Trophoblast cell (in vitro differentiated cells and primary cell): Measurements from ENCODE around the gene CHD3.
A peak's percentile ranks its signal among the peaks of the same experiment; 100 is the strongest.

Experiments
- DNase-seq, 2 donors: peaks; one replicate each; pipeline ENCODE4 v3.0.0-alpha.2; 2016
- H2AFZ ChIP-seq: 2 replicates; pipeline ENCODE4 v1.6.1; 2013; ENCODE audit warnings: low read length, moderate library complexity, mild to moderate bottlenecking; ENCODE audit not compliant: insufficient read depth, poor library complexity
- H2AK5ac ChIP-seq: 2 replicates; pipeline ENCODE4 v1.6.1; 2013; ENCODE audit warnings: mild to moderate bottlenecking, low read length
- H2BK120ac ChIP-seq: 2 replicates; pipeline ENCODE4 v1.6.1; 2013; ENCODE audit warnings: low read length, mild to moderate bottlenecking, moderate library complexity; ENCODE audit not compliant: insufficient read depth, poor library complexity
- H2BK12ac ChIP-seq: 2 replicates; pipeline ENCODE4 v1.6.1; 2013; ENCODE audit warnings: mild to moderate bottlenecking, low read length, moderate library complexity
- H2BK5ac ChIP-seq: 2 replicates; pipeline ENCODE4 v1.6.1; 2013; ENCODE audit warnings: low read length, low read depth, moderate library complexity, mild to moderate bottlenecking; ENCODE audit not compliant: poor library complexity
- H3K14ac ChIP-seq: 2 replicates; pipeline ENCODE4 v1.6.1; 2013; ENCODE audit warnings: mild to moderate bottlenecking, low read length
- H3K18ac ChIP-seq: 2 replicates; pipeline ENCODE4 v1.6.1; 2013; ENCODE audit warnings: mild to moderate bottlenecking, low read length
- H3K23ac ChIP-seq: 2 replicates; pipeline ENCODE4 v1.6.1; 2013; ENCODE audit warnings: low read length
- H3K27ac ChIP-seq: 2 replicates; pipeline ENCODE4 v1.5.1; 2013; ENCODE audit warnings: low read depth, mild to moderate bottlenecking, inconsistent platforms, low read length, moderate library complexity
- H3K27me3 ChIP-seq: 2 replicates; pipeline ENCODE4 v1.6.1; 2013; ENCODE audit warnings: inconsistent platforms, mild to moderate bottlenecking, low read length, moderate library complexity; ENCODE audit not compliant: insufficient read depth
- H3K36me3 ChIP-seq, 2 experiments: 1 replicate in 1 of 2; 2 replicates in 1 of 2; pipeline ENCODE4 v1.6.1; 2013; ENCODE audit warnings: low read length in 2 of 2, mild to moderate bottlenecking in 2 of 2, moderate library complexity in 1 of 2; ENCODE audit not compliant: insufficient read depth in 2 of 2, control insufficient read depth in 1 of 2
- H3K4ac ChIP-seq: 2 replicates; pipeline ENCODE4 v1.6.1; 2013; ENCODE audit warnings: low read depth, mild to moderate bottlenecking, low read length, moderate library complexity
- H3K4me1 ChIP-seq, 2 experiments: 1 replicate in 1 of 2; 2 replicates in 1 of 2; pipeline ENCODE4 v1.6.1; 2013; ENCODE audit warnings: low read length in 2 of 2, mild to moderate bottlenecking in 2 of 2, moderate library complexity in 1 of 2; ENCODE audit not compliant: insufficient read depth in 2 of 2, control insufficient read depth in 1 of 2
- H3K4me2 ChIP-seq: 2 replicates; pipeline ENCODE4 v1.6.1; 2013; ENCODE audit warnings: inconsistent platforms, mild to moderate bottlenecking, low read length, moderate library complexity
- H3K4me3 ChIP-seq: 2 replicates; pipeline ENCODE4 v1.5.1; 2013; ENCODE audit warnings: mild to moderate bottlenecking, low read depth, low read length, inconsistent platforms
- H3K79me1 ChIP-seq: one replicate; pipeline ENCODE4 v1.6.1; 2013; ENCODE audit warnings: low read length
- H3K79me2 ChIP-seq: 2 replicates; pipeline ENCODE4 v1.6.1; 2013; ENCODE audit warnings: low read length, mild to moderate bottlenecking; ENCODE audit not compliant: control insufficient read depth, insufficient read depth, poor library complexity
- H3K9ac ChIP-seq: 2 replicates; pipeline ENCODE4 v1.6.1; 2013; ENCODE audit warnings: mild to moderate bottlenecking, low read length
- H3K9me3 ChIP-seq: 2 replicates; pipeline ENCODE4 v1.6.1; 2013; ENCODE audit warnings: low read depth, mild to moderate bottlenecking, control low read depth, inconsistent platforms, low read length; ENCODE audit not compliant: insufficient read depth
- H4K12ac ChIP-seq: 2 replicates; pipeline ENCODE4 v1.6.1; 2013; ENCODE audit warnings: low read depth, mild to moderate bottlenecking, low read length, moderate library complexity
- H4K8ac ChIP-seq: 2 replicates; pipeline ENCODE4 v1.6.1; 2013; ENCODE audit warnings: low read depth, mild to moderate bottlenecking, low read length, moderate library complexity
- H4K91ac ChIP-seq: one replicate; pipeline ENCODE4 v1.6.1; 2013; ENCODE audit warnings: low read depth, mild to moderate bottlenecking, low read length, moderate library complexity
- WGBS: extraction: QIAGEN DNeasy Blood & Tissue Kit; methylation state at CpG from one replicate; pipeline ENCODE4 v1.1.7; 2013; ENCODE audit warnings: missing lambda C conversion rate; ENCODE audit not compliant: insufficient read length, insufficient coverage; ENCODE audit errors: extremely low coverage; 5-methylcytosine and 5-hydroxymethylcytosine counted together

The CHD3 gene

DNA sequence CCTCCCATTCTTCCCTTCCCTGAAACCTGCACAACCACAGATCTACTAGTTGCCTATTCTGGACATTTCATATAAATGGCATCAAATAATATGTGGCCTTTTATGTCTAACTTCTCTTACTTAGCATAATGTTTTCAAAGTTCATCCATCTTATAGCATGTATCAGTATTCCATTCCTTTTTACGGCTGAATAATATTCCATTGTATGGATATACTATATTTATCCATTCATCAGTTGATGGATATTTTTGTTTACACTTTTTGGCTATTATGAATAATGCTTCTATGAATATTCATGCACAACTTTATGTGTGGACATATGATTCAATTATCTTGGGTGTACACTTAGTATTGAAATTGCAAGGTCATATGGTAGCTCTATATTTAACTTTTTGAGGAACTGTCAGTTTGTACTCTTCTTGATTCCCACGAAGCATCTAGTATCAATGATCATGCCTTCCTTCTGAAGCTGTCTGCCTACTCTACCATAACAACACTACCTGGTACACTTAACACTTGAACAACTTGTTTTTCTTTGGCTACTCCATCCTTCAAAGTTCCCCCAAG, 12.7 kb upstream of the CHD3 start:
- H4K8ac ChIP-seq = no peak overlapping the region
- H4K12ac ChIP-seq = no peak overlapping the region
- H3K9ac ChIP-seq = no peak overlapping the region
- no peak overlapping the region for H2AFZ ChIP-seq
- H3K27me3 ChIP-seq = no peaks in the 10 kb centered on the region
- no peak overlapping the region for H3K23ac ChIP-seq
- no CpG with 5 or more reads among the region's 2 CpGs for WGBS
- H3K79me2 ChIP-seq = no peaks in the 10 kb centered on the region
- no peaks in the 10 kb centered on the region for H3K4me1 ChIP-seq
- no peaks in the 10 kb centered on the region for H3K9me3 ChIP-seq
- H2AK5ac ChIP-seq = no peak overlapping the region
- no peak for DNase-seq
- no peak overlapping the region for H3K27ac ChIP-seq
- H3K4me2 ChIP-seq = no peak overlapping the region
- no peak overlapping the region for H3K14ac ChIP-seq
- no peak overlapping the region for H4K91ac ChIP-seq
- no peak overlapping the region for H3K4me3 ChIP-seq
- H3K79me1 ChIP-seq = no peaks in the 10 kb centered on the region
- peaks cover 10 to 14% of the 10 kb centered on the region in 2 experiments for H3K36me3 ChIP-seq
- H2BK120ac ChIP-seq = no peak overlapping the region
- H3K18ac ChIP-seq = no peak overlapping the region
- H3K4ac ChIP-seq = no peak overlapping the region
- no peak overlapping the region for H2BK5ac ChIP-seq
- no peak overlapping the region for H2BK12ac ChIP-seq

GRCh38 chr17:7878234-7878633, 10.4 kb upstream of the CHD3 start:
- Histone ChIP-seq H2AK5ac (no peak overlapping the region), H2BK5ac (no peak overlapping the region), H3K79me2 (no peaks in the 10 kb centered on the region), H3K23ac (no peak overlapping the region), H4K91ac (no peak overlapping the region), H3K14ac (no peak overlapping the region), H4K12ac (no peak overlapping the region), H3K18ac (no peak overlapping the region), H4K8ac (no peak overlapping the region), H3K36me3 (peaks cover 8 to 20% of the 10 kb centered on the region in 2 experiments), H3K4me1 (peaks cover 2 to 3% of the 10 kb centered on the region in 2 experiments), H3K79me1 (no peaks in the 10 kb centered on the region), H3K27me3 (no peaks in the 10 kb centered on the region), H2BK120ac (no peak overlapping the region), H2AFZ (no peak overlapping the region), H3K9ac (no peak overlapping the region), H3K4me3 (no peak overlapping the region), H3K4ac (no peak overlapping the region), H3K9me3 (no peaks in the 10 kb centered on the region), H3K4me2 (no peak overlapping the region), H2BK12ac (no peak overlapping the region), H3K27ac (no peak overlapping the region)
- DNase-seq = peak in 1 of 2 donors; percentile 24
- no CpG with 5 or more reads among the region's 7 CpGs for WGBS

GRCh38 chr17:7880076-7880868, 8.3 kb upstream of the CHD3 start:
- Histone ChIP-seq H3K4ac (no peak overlapping the region), H3K4me1 (peaks cover 2 to 3% of the 10 kb centered on the region in 2 experiments), H4K8ac (no peak overlapping the region), H2AK5ac (no peak overlapping the region), H3K79me2 (peaks cover 2% of the 10 kb centered on the region), H3K23ac (peak overlapping the region; percentile 73), H2BK120ac (no peak overlapping the region), H4K12ac (no peak overlapping the region), H3K4me3 (no peak overlapping the region), H3K27me3 (no peaks in the 10 kb centered on the region), H2BK12ac (no peak overlapping the region), H2BK5ac (no peak overlapping the region), H3K9me3 (no peaks in the 10 kb centered on the region), H3K79me1 (peaks cover 3% of the 10 kb centered on the region), H3K27ac (no peak overlapping the region), H3K14ac (no peak overlapping the region), H3K18ac (no peak overlapping the region), H3K9ac (no peak overlapping the region), H4K91ac (no peak overlapping the region), H3K36me3 (peaks cover 8 to 18% of the 10 kb centered on the region in 2 experiments), H3K4me2 (no peak overlapping the region), H2AFZ (no peak overlapping the region)
- no peak for DNase-seq
- WGBS = no CpG with 5 or more reads among the region's 3 CpGs

- Histone ChIP-seq H3K4me2 (no peak overlapping the region), H3K9me3 (no peaks in the 10 kb centered on the region), H4K8ac (no peak overlapping the region), H3K4me1 (peaks cover 4 to 7% of the 10 kb centered on the region in 2 experiments), H3K14ac (no peak overlapping the region), H3K27me3 (no peaks in the 10 kb centered on the region), H3K23ac (no peak overlapping the region), H2BK12ac (no peak overlapping the region), H3K4ac (no peak overlapping the region), H2AFZ (no peak overlapping the region), H2BK5ac (no peak overlapping the region), H3K79me2 (peaks cover 6% of the 10 kb centered on the region), H2AK5ac (no peak overlapping the region), H3K4me3 (no peak overlapping the region), H2BK120ac (no peak overlapping the region), H3K36me3 (peaks cover 8 to 18% of the 10 kb centered on the region in 2 experiments), H3K79me1 (peaks cover 15% of the 10 kb centered on the region), H4K12ac (no peak overlapping the region), H4K91ac (no peak overlapping the region), H3K9ac (no peak overlapping the region), H3K27ac (no peak overlapping the region), H3K18ac (no peak overlapping the region)
- WGBS = no CpG with 5 or more reads among the region's 7 CpGs
- DNase-seq = no peak
Observed at GRCh38 chr17:7881276-7882054, 7.1 kb upstream of the CHD3 start.
